K562 (cell line): ENCODE results near the gene RNF123. TPM values are rescaled to one million over a fixed set of nuclear protein-coding genes. Genes with fewer than 3 reads are reported as not detected.

Experiments
- ATAC-seq: fragments of 200-7000 bp; cut with Tn5 transposase; 3 replicates; pipeline ENCODE4 v1.9.1; 2020; ENCODE audit warnings: moderate library complexity
- BruUV-seq: library from RNA; stranded (reverse); fragments of 400-500 nt; replicated peaks from 2 replicates; lab custom pipeline; 2021; lab: Mats Ljungman, UMichigan
- CTCF ChIA-PET: fragments of 300-600 bp; formaldehyde crosslinking; extraction: SDS; loops from one replicate; lab custom pipeline; 2021; ENCODE audit warnings: low intra/inter-chr PET ratio; lab: Yijun Ruan, JAX
- POLR2A ChIA-PET: fragments of 300-600, 350-650 bp; sonication (Branson Sonifier 250); formaldehyde crosslinking; extraction: SDS; loops from one replicate; lab custom pipeline; 2021; ENCODE audit warnings: antibody characterized with exemption, inconsistent platforms; lab: Yijun Ruan, JAX
- DNase-seq, 4 experiments: peaks; one replicate each; pipeline versions ENCODE4 v3.0.0 to v3.0.0-alpha.2; 2011 to 2018; ENCODE audit warnings: low spot score in 3 of 4, mixed read lengths in 3 of 4; ENCODE audit errors: extremely low read depth in 1 of 4
- FAIRE-seq: peaks from 2 replicates; lab custom pipeline; 2011; peaks lifted over from hg19 to GRCh38; lab: Jason Lieb, UNC
- H2AFZ ChIP-seq: 2 replicates; pipeline ENCODE4 v1.6.0; 2011; ENCODE audit warnings: low read depth, low read length, control low read depth, inconsistent platforms
- H3K27ac ChIP-seq: fragments of 200-600 bp; 3 replicates; pipeline ENCODE4 v1.8.0; 2011; ENCODE audit warnings: low read depth, mild to moderate bottlenecking, control low read depth, inconsistent platforms, low read length, moderate library complexity, mixed read lengths; ENCODE audit errors: extremely low read depth
- H3K27me3 ChIP-seq, 2 experiments: fragments of 300-600 bp in 1 of 2; 2 replicates in 1 of 2; 3 replicates in 1 of 2; pipeline versions ENCODE4 v1.6.0 to v1.8.0; 2011; ENCODE audit warnings: inconsistent platforms in 2 of 2, low read length in 2 of 2, mild to moderate bottlenecking in 1 of 2, mixed read lengths in 1 of 2, moderate library complexity in 1 of 2; ENCODE audit not compliant: control insufficient read depth in 2 of 2, insufficient read depth in 2 of 2
- H3K36me3 ChIP-seq: fragments of 300-600 bp; 3 replicates; pipeline ENCODE4 v1.8.0; 2011; ENCODE audit warnings: mild to moderate bottlenecking, low read length, inconsistent platforms; ENCODE audit not compliant: control insufficient read depth, insufficient read depth
- H3K4me1 ChIP-seq, 2 experiments: fragments of 200-600 bp in 1 of 2; replicated peaks in 1 of 2; 2 replicates in 1 of 2; 3 replicates in 1 of 2; pipeline versions ENCODE4 v1.5.1 to v1.8.0; 2011; ENCODE audit warnings: inconsistent platforms in 2 of 2, low read length in 2 of 2, mild to moderate bottlenecking in 1 of 2, mixed read lengths in 1 of 2, moderate library complexity in 1 of 2; ENCODE audit not compliant: control insufficient read depth in 2 of 2, insufficient read depth in 2 of 2
- H3K4me2 ChIP-seq: 2 replicates; pipeline ENCODE4 v1.6.1; 2011; ENCODE audit warnings: low read length, control low read depth, inconsistent platforms, mixed read lengths; ENCODE audit not compliant: insufficient read depth
- H3K4me3 ChIP-seq: fragments of 200-600 bp; sonication (generic), shearing (Covaris generic); 2 replicates; pipeline ENCODE4 v1.5.1; 2016; ENCODE audit warnings: control low read depth, inconsistent platforms
- H3K79me2 ChIP-seq: fragments of 200-600 bp; 3 replicates; pipeline ENCODE4 v1.8.0; 2011; ENCODE audit warnings: low read length, inconsistent platforms; ENCODE audit not compliant: control insufficient read depth, insufficient read depth
- H3K9ac ChIP-seq, 2 experiments: 2 replicates each; pipeline versions ENCODE4 v1.6.0 to v1.6.1; 2011; ENCODE audit warnings: low read depth in 2 of 2, low read length in 2 of 2, control low read depth in 1 of 2, inconsistent platforms in 1 of 2, mild to moderate bottlenecking in 1 of 2, mixed read lengths in 1 of 2; ENCODE audit not compliant: insufficient read depth in 1 of 2
- H3K9me1 ChIP-seq: one replicate; pipeline ENCODE4 v1.6.0; 2011; ENCODE audit warnings: inconsistent platforms, mild to moderate bottlenecking, low read length, moderate library complexity; ENCODE audit not compliant: control insufficient read depth, insufficient read depth
- H3K9me3 ChIP-seq: replicated peaks from 2 replicates; pipeline ENCODE4 v1.5.1; 2011; ENCODE audit warnings: low read depth, low read length, inconsistent platforms; ENCODE audit not compliant: control insufficient read depth, insufficient read depth
- H4K20me1 ChIP-seq: replicated peaks from 2 replicates; pipeline ENCODE4 v1.6.1; 2011; ENCODE audit warnings: low read length, inconsistent platforms, mixed read lengths; ENCODE audit not compliant: control insufficient read depth, insufficient read depth
- EP300 ChIP-seq: IDR thresholded peaks from 2 replicates; pipeline ENCODE4 v1.6.1; 2012; ENCODE audit warnings: low read length, improper control_type of control experiment
- HDAC8 ChIP-seq: fragments of 450-650 bp; IDR thresholded peaks from 2 replicates; pipeline ENCODE4 v1.6.1; 2016; ENCODE audit warnings: mild to moderate bottlenecking, missing genetic modification characterization, moderate library complexity, missing compliant biosample characterization
- HNRNPUL1 ChIP-seq: fragments of 200-400 bp; formaldehyde crosslinking; IDR thresholded peaks from 2 replicates; pipeline ENCODE4 v1.6.1; 2017; ENCODE audit warnings: low read length
- MEIS2 ChIP-seq: fragments of 450-650 bp; IDR thresholded peaks from 2 replicates; pipeline ENCODE4 v1.6.1; 2014; ENCODE audit warnings: mild to moderate bottlenecking; ENCODE audit not compliant: partially characterized antibody
- PYGO2 ChIP-seq: fragments of 450-650 bp; IDR thresholded peaks from 2 replicates; pipeline ENCODE4 v1.6.1; 2016; ENCODE audit warnings: mild to moderate bottlenecking, missing genetic modification characterization, moderate library complexity, missing compliant biosample characterization
- SMC3 ChIP-seq: conservative IDR thresholded peaks from 2 replicates; pipeline ENCODE4 v1.6.1; 2011; ENCODE audit warnings: low read depth, low read length, improper control_type of control experiment; ENCODE audit not compliant: insufficient read depth
- TAF1 ChIP-seq: IDR thresholded peaks from 2 replicates; pipeline ENCODE4 v1.6.1; 2011; ENCODE audit warnings: mild to moderate bottlenecking, low read length, moderate library complexity; ENCODE audit not compliant: insufficient read depth, control insufficient read depth, severe bottlenecking; ENCODE audit errors: extremely low read depth
- XRCC3 ChIP-seq: fragments of 450-650 bp; IDR thresholded peaks from 2 replicates; pipeline ENCODE4 v1.6.1; 2017; ENCODE audit warnings: mild to moderate bottlenecking, moderate library complexity
- ZFP36 ChIP-seq: fragments of 150-350 bp; IDR thresholded peaks from 2 replicates; pipeline ENCODE4 v1.6.1; 2018; ENCODE audit warnings: low read length, low read depth; ENCODE audit not compliant: partially characterized antibody
- ZNF444 ChIP-seq: fragments of 250-450 bp; sonication (Bioruptor Pico); IDR thresholded peaks from 2 replicates; pipeline ENCODE4 v1.4.0; 2020; ENCODE audit warnings: mild to moderate bottlenecking, moderate library complexity
- ZNF586 ChIP-seq: fragments of 450-650 bp; formaldehyde crosslinking; conservative IDR thresholded peaks from 2 replicates; pipeline ENCODE4 v1.4.0; 2020; ENCODE audit warnings: mild to moderate bottlenecking, moderate library complexity
- ZNF668 ChIP-seq: fragments of 250-450 bp; sonication (Bioruptor Pico); IDR thresholded peaks from 2 replicates; pipeline ENCODE4 v1.8.0; 2022; ENCODE audit warnings: mild to moderate bottlenecking, inconsistent platforms
- ZNF696 ChIP-seq: fragments of 250-450 bp; sonication (Bioruptor Pico); conservative IDR thresholded peaks from 2 replicates; pipeline ENCODE4 v1.4.0; 2020; ENCODE audit warnings: mild to moderate bottlenecking, moderate library complexity
- WGBS: fragments of 100-300 bp; shearing (Covaris generic); methylation state at CpG from one replicate; pipeline ENCODE4 v1.1.6; 2016; ENCODE audit warnings: low coverage, mixed read lengths; ENCODE audit not compliant: insufficient coverage; ENCODE audit errors: missing lambda C conversion rate; 5-methylcytosine and 5-hydroxymethylcytosine counted together
- in situ Hi-C: fragments of 300-500 bp; cut with MboI; formaldehyde crosslinking; loops from 4 replicates; pipeline ENCODE4 v1.15.0; 2018; ENCODE audit warnings: inconsistent platforms, mixed read lengths
- intact Hi-C: fragments of 100-400 bp; cut with micrococcal nuclease; formaldehyde crosslinking; loops from 2 replicates; pipeline ENCODE4 v1.14.2; 2022
- polyA plus RNA-seq, 8 experiments: library from polyadenylated mRNA; depleted of rRNA in 4 of 8; stranded (reverse) in 5 of 8; unstranded in 3 of 8; fragments of >200 nt; fragmentation: Nextera tagmentation in 2 of 8; fragmentation: Illumina TruSeq in 1 of 8; extraction: Ambion mirVana in 2 of 8; extraction: Trizol in 1 of 8; gene quantifications; 2 replicates each; pipeline versions ENCODE4 v1.2.1 to v1.2.3, GENCODE V29; 2011 to 2014; ENCODE audit warnings: inconsistent platforms in 1 of 8, missing spikeins in 1 of 8
- total RNA-seq, 7 experiments: library from RNA; depleted of rRNA in 6 of 7; stranded (reverse); fragments of >200 nt in 6 of 7; fragmentation: Illumina TruSeq in 2 of 7; extraction: Trizol in 2 of 7; gene quantifications; 2 replicates each; pipeline versions ENCODE4 v1.2.1 to v1.2.3, GENCODE V29; 2011 to 2021; ENCODE audit warnings: low replicate concordance in 1 of 7
- TF ChIP-seq, protein P1 (sequence below), 2 experiments: fragments of 450-650 bp; IDR thresholded peaks; 2 replicates each; pipeline ENCODE4 v1.6.1; 2018; ENCODE audit warnings: mild to moderate bottlenecking in 2 of 2, low read depth in 1 of 2; ENCODE audit not compliant: partially characterized antibody in 2 of 2
- TF ChIP-seq, protein P2 (sequence below): sonication (generic); formaldehyde crosslinking; IDR thresholded peaks from 2 replicates; pipeline ENCODE4 v1.4.0; 2020; ENCODE audit warnings: mild to moderate bottlenecking, missing genetic modification reagents
- TF ChIP-seq, protein P3 (sequence below): sonication (generic); formaldehyde crosslinking; IDR thresholded peaks from 2 replicates; pipeline ENCODE4 v1.5.0; 2020; ENCODE audit warnings: missing genetic modification reagents

Gene RNF123
- total and polyA plus RNA-seq, 9 of the 15 experiments (the other 6 are each of a cell fraction or from before 2014, with no cell fraction given), result 8.7 to 53.1 (median 17.5) TPM

DNA sequence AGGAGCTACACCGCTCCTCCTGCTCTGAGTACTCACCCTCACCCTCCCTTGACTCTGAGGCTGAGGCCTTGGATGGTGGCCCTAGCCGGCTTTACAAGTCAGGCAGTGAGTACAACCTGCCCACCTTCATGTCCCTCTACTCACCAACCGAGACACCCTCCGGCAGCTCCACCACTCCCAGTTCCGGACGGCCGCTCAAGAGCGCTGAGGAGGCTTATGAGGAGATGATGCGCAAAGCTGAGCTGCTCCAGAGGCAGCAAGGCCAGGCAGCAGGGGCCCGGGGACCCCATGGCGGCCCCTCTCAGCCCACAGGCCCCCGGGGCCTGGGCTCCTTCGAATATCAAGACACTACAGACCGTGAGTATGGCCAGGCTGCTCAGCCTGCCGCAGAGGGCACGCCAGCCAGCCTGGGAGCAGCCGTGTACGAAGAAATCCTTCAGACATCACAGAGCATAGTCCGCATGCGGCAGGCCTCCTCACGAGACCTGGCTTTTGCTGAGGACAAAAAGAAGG lies 36.4 kb upstream of the RNF123 start:
- POLR2A ChIA-PET, result interaction anchor here (0.8 kb wide), 1 partner anchor 8 kb away, joined by 3 read pairs; no protein-coding TSS in a partner anchor
- 57% methylated on average over 13 of the region's 21 CpGs for WGBS

More for the DNA sequence above, 36.4 kb upstream of the RNF123 start:
- H3K4me1 ChIP-seq, result peaks cover 3 to 37% of the 10 kb centered on the region in 2 experiments; a peak in 3 of 5 replicates
- no peaks in the 10 kb centered on the region for H3K9me3 ChIP-seq
- in situ Hi-C loops (no loop called here), intact Hi-C loops (no loop called here)
- H3K27me3 ChIP-seq, result no peaks in the 10 kb centered on the region
- H3K9me1 ChIP-seq, result no peaks in the 10 kb centered on the region
- no peaks in the 10 kb centered on the region for H3K79me2 ChIP-seq
- H3K4me2 ChIP-seq, result no peak overlapping the region
- TF ChIP-seq EP300 (no peak), HNRNPUL1 (no peak), SMC3 (no peak), XRCC3 (no peak), ZFP36 (no peak), PYGO2 (tag) (no peak), ZNF444 (CRISPR knock-in tag) (no peak), TAF1 (no peak), ZNF586 (CRISPR knock-in tag) (no peak), ZNF668 (CRISPR knock-in tag) (no peak), ZNF696 (CRISPR knock-in tag) (no peak), HDAC8 (no peak), MEIS2 (no peak)
- TF ChIP-seq, protein P1, sequence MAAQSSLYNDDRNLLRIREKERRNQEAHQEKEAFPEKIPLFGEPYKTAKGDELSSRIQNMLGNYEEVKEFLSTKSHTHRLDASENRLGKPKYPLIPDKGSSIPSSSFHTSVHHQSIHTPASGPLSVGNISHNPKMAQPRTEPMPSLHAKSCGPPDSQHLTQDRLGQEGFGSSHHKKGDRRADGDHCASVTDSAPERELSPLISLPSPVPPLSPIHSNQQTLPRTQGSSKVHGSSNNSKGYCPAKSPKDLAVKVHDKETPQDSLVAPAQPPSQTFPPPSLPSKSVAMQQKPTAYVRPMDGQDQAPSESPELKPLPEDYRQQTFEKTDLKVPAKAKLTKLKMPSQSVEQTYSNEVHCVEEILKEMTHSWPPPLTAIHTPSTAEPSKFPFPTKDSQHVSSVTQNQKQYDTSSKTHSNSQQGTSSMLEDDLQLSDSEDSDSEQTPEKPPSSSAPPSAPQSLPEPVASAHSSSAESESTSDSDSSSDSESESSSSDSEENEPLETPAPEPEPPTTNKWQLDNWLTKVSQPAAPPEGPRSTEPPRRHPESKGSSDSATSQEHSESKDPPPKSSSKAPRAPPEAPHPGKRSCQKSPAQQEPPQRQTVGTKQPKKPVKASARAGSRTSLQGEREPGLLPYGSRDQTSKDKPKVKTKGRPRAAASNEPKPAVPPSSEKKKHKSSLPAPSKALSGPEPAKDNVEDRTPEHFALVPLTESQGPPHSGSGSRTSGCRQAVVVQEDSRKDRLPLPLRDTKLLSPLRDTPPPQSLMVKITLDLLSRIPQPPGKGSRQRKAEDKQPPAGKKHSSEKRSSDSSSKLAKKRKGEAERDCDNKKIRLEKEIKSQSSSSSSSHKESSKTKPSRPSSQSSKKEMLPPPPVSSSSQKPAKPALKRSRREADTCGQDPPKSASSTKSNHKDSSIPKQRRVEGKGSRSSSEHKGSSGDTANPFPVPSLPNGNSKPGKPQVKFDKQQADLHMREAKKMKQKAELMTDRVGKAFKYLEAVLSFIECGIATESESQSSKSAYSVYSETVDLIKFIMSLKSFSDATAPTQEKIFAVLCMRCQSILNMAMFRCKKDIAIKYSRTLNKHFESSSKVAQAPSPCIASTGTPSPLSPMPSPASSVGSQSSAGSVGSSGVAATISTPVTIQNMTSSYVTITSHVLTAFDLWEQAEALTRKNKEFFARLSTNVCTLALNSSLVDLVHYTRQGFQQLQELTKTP (IDR thresholded peaks at IDR 0.05; ENCODE audit: low read depth in 1 of 2, partially characterized antibody in 2 of 2), result no peak
- TF ChIP-seq, protein P2, sequence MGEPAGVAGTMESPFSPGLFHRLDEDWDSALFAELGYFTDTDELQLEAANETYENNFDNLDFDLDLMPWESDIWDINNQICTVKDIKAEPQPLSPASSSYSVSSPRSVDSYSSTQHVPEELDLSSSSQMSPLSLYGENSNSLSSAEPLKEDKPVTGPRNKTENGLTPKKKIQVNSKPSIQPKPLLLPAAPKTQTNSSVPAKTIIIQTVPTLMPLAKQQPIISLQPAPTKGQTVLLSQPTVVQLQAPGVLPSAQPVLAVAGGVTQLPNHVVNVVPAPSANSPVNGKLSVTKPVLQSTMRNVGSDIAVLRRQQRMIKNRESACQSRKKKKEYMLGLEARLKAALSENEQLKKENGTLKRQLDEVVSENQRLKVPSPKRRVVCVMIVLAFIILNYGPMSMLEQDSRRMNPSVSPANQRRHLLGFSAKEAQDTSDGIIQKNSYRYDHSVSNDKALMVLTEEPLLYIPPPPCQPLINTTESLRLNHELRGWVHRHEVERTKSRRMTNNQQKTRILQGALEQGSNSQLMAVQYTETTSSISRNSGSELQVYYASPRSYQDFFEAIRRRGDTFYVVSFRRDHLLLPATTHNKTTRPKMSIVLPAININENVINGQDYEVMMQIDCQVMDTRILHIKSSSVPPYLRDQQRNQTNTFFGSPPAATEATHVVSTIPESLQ (CRISPR knock-in tag), result no peak
- TF ChIP-seq, protein P3, sequence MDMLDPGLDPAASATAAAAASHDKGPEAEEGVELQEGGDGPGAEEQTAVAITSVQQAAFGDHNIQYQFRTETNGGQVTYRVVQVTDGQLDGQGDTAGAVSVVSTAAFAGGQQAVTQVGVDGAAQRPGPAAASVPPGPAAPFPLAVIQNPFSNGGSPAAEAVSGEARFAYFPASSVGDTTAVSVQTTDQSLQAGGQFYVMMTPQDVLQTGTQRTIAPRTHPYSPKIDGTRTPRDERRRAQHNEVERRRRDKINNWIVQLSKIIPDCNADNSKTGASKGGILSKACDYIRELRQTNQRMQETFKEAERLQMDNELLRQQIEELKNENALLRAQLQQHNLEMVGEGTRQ (CRISPR knock-in tag), result no peak
- no peaks in the 10 kb centered on the region for H3K36me3 ChIP-seq
- no peak overlapping the region for H3K9ac ChIP-seq
- H2AFZ ChIP-seq, result no peak overlapping the region
- no peak overlapping the region for H3K4me3 ChIP-seq
- ATAC-seq (no peak), DNase-seq (no peak), FAIRE-seq (no peak)
- no peak overlapping the region for H3K27ac ChIP-seq
- no peaks in the 10 kb centered on the region for H4K20me1 ChIP-seq
- no TSS peak for BruUV-seq
- CTCF ChIA-PET, result no interaction called here
